OCI-LY1 (cell line): Measurements from ENCODE around the gene OR52A1.

Experiments used
- EZH2 ChIP-seq: fragments of 200-600 bp; sonication (generic), shearing (Covaris generic); IDR thresholded peaks from 2 replicates; pipeline ENCODE4 v1.8.0; 2017; ENCODE audit warnings: borderline replicate concordance, mixed run types, mild to moderate bottlenecking, antibody characterized with exemption, low read length, moderate library complexity, mixed read lengths
- TF ChIP-seq, protein P1 (sequence below): fragments of 200-600 bp; sonication (generic), shearing (Covaris generic); IDR thresholded peaks from 2 replicates; pipeline ENCODE4 v1.5.1; 2017; ENCODE audit warnings: mild to moderate bottlenecking, antibody characterized with exemption, low read length, moderate library complexity, mixed read lengths

DNA sequence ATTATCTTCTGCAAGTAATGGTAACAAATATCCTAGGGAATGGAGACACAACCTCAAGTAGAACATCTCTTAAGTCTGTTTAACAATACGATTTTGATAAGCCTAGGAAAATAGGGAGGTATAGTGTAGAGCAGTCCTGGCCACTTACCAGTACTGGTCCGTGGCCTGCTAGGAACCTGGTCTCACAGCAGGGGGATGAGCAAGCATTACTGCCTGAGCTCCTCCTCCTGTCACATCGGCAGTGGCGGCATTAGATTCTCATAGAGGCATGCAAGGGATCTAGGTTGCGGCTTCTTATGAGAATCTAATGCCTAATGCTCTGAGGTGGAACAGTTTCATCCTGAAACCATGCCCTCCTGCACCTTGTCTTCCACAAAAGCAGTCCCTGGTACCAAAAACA, 41.5 kb upstream of the OR52A1 start:
- TF ChIP-seq, protein P1, sequence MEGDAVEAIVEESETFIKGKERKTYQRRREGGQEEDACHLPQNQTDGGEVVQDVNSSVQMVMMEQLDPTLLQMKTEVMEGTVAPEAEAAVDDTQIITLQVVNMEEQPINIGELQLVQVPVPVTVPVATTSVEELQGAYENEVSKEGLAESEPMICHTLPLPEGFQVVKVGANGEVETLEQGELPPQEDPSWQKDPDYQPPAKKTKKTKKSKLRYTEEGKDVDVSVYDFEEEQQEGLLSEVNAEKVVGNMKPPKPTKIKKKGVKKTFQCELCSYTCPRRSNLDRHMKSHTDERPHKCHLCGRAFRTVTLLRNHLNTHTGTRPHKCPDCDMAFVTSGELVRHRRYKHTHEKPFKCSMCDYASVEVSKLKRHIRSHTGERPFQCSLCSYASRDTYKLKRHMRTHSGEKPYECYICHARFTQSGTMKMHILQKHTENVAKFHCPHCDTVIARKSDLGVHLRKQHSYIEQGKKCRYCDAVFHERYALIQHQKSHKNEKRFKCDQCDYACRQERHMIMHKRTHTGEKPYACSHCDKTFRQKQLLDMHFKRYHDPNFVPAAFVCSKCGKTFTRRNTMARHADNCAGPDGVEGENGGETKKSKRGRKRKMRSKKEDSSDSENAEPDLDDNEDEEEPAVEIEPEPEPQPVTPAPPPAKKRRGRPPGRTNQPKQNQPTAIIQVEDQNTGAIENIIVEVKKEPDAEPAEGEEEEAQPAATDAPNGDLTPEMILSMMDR: no peak
- no peak for TF ChIP-seq EZH2
